GM21390 (cell line): ENCODE results near the gene PNN.
"Not testable (repeated sequence)": the region's sequence is repeated elsewhere in the genome, so short reads cannot be mapped to it uniquely, and the experiment has no call there.

Experiments used
- ATAC-seq: cut with Tn5 transposase; IDR thresholded peaks from one replicate; pipeline ENCODE4 v1.9.1; 2021; ENCODE audit not compliant: unreplicated experiment

The PNN gene

GRCh38 chr14:39181026-39181692, 6.1 kb downstream of the PNN start:
- ATAC-seq, result no peak

- no peak for ATAC-seq
Measured at GRCh38 chr14:39181693-39182047, 6.6 kb downstream of the PNN start.

GRCh38 chr14:39182770-39183684, 8.0 kb downstream of the PNN start:
- no peak for ATAC-seq

GRCh38 chr14:39183685-39184003, 8.6 kb downstream of the PNN start:
- not testable (repeated sequence) for ATAC-seq

GRCh38 chr14:39184628-39185255, 9.7 kb downstream of the PNN start:
- no peak for ATAC-seq

GRCh38 chr14:39185256-39186049, 10.4 kb downstream of the PNN start:
- ATAC-seq, result no peak

GRCh38 chr14:39186941-39187525, 12.0 kb downstream of the PNN start:
- ATAC-seq, result no peak

GRCh38 chr14:39203659-39204606, 28.9 kb downstream of the PNN start:
- no peak for ATAC-seq

- not testable (repeated sequence) for ATAC-seq
Measured at GRCh38 chr14:39207430-39207829, 32.4 kb downstream of the PNN start.

- ATAC-seq, result no peak
Measured at GRCh38 chr14:39211109-39211741, 36.2 kb downstream of the PNN start.

GRCh38 chr14:39212034-39212433, 37.0 kb downstream of the PNN start:
- ATAC-seq, result no peak

GRCh38 chr14:39212693-39213092, 37.6 kb downstream of the PNN start:
- ATAC-seq, result no peak

GRCh38 chr14:39217214-39217879, 42.3 kb downstream of the PNN start:
- no peak for ATAC-seq

- no peak for ATAC-seq
Measured at GRCh38 chr14:39218171-39218769, 43.2 kb downstream of the PNN start.

- no peak for ATAC-seq
Measured at GRCh38 chr14:39219075-39219499, 44.0 kb downstream of the PNN start.

- not testable (repeated sequence) for ATAC-seq
Measured at GRCh38 chr14:39220473-39220872, 45.4 kb downstream of the PNN start.

- no peak for ATAC-seq
Measured at GRCh38 chr14:39228044-39228443, 53.0 kb downstream of the PNN start.

- no peak for ATAC-seq
Measured at GRCh38 chr14:39228509-39229221, 53.6 kb downstream of the PNN start.
